ENCODE results near the gene MAD1L1. TPM values are rescaled to one million over a fixed set of nuclear protein-coding genes. Genes with fewer than 3 reads are reported as not detected.
A peak's percentile ranks its signal among the peaks of the same experiment; 100 is the strongest.

The MAD1L1 gene
- total RNA-seq, 4 donors from 2014 or later: 22.3 to 56.6 (median 35.0) TPM

DNA sequence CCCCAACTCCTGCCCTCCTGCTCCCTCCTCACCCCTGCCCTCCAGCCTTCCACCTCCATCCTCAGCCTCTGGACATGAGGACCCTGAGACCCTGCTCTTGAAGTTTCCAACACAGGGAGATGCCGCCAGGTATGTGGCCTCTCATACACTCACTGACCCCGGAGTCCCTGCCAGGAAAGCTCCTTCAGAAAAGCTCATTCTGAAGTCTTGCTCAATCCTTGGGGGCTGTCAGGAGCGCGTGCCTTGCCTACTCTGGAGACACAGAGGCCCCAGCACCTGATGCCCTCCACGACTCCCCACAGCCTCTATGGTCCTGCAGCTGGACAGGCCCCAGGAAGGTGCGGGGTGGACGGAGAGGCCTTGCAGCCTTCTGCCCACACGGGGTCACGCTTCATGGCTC is 20.3 kb upstream of the MAD1L1 start:
- H3K9me3 ChIP-seq: no peaks in the 10 kb centered on the region
- H3K4me1 ChIP-seq: peaks cover 0 to 12% (median 0%) of the 10 kb centered on the region in 3 donors
- H3K27me3 ChIP-seq: no peaks in the 10 kb centered on the region
- WGBS, 2 donors (ENCODE audit: low coverage in 1 of 2): 100% methylated on average over 2 of the region's 9 CpGs
- no peak overlapping the region for H3K4me3 ChIP-seq
- H3K27ac ChIP-seq: no peak overlapping the region
- no peak for ATAC-seq
- TF ChIP-seq EP300 (IDR thresholded peaks at IDR 0.05) (no peak), CTCF (IDR thresholded peaks at IDR 0.05) (no peak), POLR2A (IDR thresholded peaks at IDR 0.05) (no peak), POLR2AphosphoS5 (IDR thresholded peaks at IDR 0.05) (no peak)
- H3K36me3 ChIP-seq: peaks cover 0 to 51% of the 10 kb centered on the region in 2 donors

GRCh38 chr7:2251841-2252771 is 19.4 kb upstream of the MAD1L1 start:
- no peak overlapping the region for H3K27ac ChIP-seq
- peaks cover 0 to 44% of the 10 kb centered on the region in 2 donors for H3K36me3 ChIP-seq
- H3K9me3 ChIP-seq: no peaks in the 10 kb centered on the region
- H3K27me3 ChIP-seq: no peaks in the 10 kb centered on the region
- TF ChIP-seq CTCF (IDR thresholded peaks at IDR 0.05) (no peak), POLR2AphosphoS5 (IDR thresholded peaks at IDR 0.05) (no peak), EP300 (IDR thresholded peaks at IDR 0.05) (no peak), POLR2A (IDR thresholded peaks at IDR 0.05) (no peak)
- WGBS, 2 donors (ENCODE audit: low coverage in 1 of 2): 47 to 100% methylated on average over 1 to 3 of the region's 24 CpGs
- ATAC-seq: no peak
- no peak overlapping the region for H3K4me3 ChIP-seq
- H3K4me1 ChIP-seq: peaks cover 0 to 12% (median 0%) of the 10 kb centered on the region in 3 donors

DNA sequence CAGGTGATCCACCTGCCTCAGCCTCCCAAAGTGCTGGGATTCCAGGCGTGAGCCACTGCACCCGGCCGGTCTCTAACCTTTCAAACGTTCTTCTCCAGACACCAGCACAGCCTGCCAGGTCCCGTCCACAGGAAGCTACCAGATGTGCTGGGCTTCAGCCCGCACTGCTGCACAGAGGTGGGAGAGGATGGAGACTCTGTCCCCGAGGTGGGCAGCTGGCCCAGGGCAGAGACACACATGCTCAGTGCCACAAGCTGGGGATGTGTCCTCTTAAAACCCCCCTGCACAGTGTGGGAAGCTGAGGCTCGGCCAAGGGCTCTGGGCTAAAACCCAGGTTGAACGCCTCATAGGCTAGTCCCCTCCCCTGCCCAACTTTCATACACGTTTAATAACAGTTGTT is 18.6 kb upstream of the MAD1L1 start:
- no peak for TF ChIP-seq CTCF (IDR thresholded peaks at IDR 0.05)
- no peak for TF ChIP-seq POLR2A (IDR thresholded peaks at IDR 0.05)
- TF ChIP-seq EP300 (IDR thresholded peaks at IDR 0.05): no peak
- TF ChIP-seq POLR2AphosphoS5 (IDR thresholded peaks at IDR 0.05): no peak
- Histone ChIP-seq H3K36me3 (peaks cover 0 to 36% of the 10 kb centered on the region in 2 donors), H3K9me3 (no peaks in the 10 kb centered on the region), H3K4me3 (no peak overlapping the region), H3K27ac (no peak overlapping the region), H3K4me1 (peaks cover 0 to 12% (median 0%) of the 10 kb centered on the region in 3 donors), H3K27me3 (no peaks in the 10 kb centered on the region)
- 40 to 48% methylated on average over 2 to 3 of the region's 10 CpGs for WGBS, 2 donors (ENCODE audit: low coverage in 1 of 2)
- ATAC-seq: no peak

- ATAC-seq: no peak
- TF ChIP-seq EP300 (IDR thresholded peaks at IDR 0.05): no peak
- no peak for TF ChIP-seq POLR2AphosphoS5 (IDR thresholded peaks at IDR 0.05)
- TF ChIP-seq CTCF (IDR thresholded peaks at IDR 0.05): no peak
- TF ChIP-seq POLR2A (IDR thresholded peaks at IDR 0.05): no peak
- WGBS, 2 donors (ENCODE audit: low coverage in 1 of 2): 21% methylated on average over 4 of the region's 27 CpGs; no CpG with 5 or more reads in 1 of the 2 donors
- peak overlapping the region in 2 of 4 donors; percentile 44 to 51 for H3K27ac ChIP-seq
- H3K36me3 ChIP-seq: peaks cover 0 to 30% of the 10 kb centered on the region in 2 donors
- no peaks in the 10 kb centered on the region for H3K27me3 ChIP-seq
- peaks cover 0 to 12% (median 0%) of the 10 kb centered on the region in 3 donors for H3K4me1 ChIP-seq
- H3K9me3 ChIP-seq: no peaks in the 10 kb centered on the region
- no peak overlapping the region for H3K4me3 ChIP-seq
Measured at GRCh38 chr7:2249744-2250323, 17.1 kb upstream of the MAD1L1 start.
